HG02973 (cell line): ENCODE data around the gene CHMP6.
"Not testable (repeated sequence)": the region's sequence is repeated elsewhere in the genome, so short reads cannot be mapped to it uniquely, and the experiment has no call there.

Source experiments
- ATAC-seq: cut with Tn5 transposase; IDR thresholded peaks from one replicate; pipeline ENCODE4 v1.9.1; 2021; ENCODE audit warnings: moderate library complexity; ENCODE audit not compliant: unreplicated experiment

CHMP6 gene

DNA sequence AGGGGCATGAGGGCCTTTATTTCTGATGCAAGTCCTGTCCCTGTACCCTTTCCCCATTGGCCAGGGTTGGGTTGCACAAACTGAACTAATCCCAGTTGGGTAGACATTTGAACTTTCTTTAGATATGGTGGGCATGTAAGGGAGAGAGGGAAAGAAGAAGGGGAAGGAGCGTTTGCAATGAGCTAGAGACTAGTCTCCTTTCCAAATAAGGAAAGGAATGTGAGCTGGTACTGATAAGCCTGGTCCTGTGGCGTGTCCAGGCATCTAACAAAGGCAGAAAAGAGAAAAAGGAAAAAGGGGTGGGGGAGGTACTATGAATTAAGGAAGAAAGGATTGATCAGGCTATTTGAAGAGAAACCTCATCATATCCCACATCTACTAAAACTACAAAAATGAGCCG is 20.3 kb downstream of the CHMP6 start:
- no peak for ATAC-seq

DNA sequence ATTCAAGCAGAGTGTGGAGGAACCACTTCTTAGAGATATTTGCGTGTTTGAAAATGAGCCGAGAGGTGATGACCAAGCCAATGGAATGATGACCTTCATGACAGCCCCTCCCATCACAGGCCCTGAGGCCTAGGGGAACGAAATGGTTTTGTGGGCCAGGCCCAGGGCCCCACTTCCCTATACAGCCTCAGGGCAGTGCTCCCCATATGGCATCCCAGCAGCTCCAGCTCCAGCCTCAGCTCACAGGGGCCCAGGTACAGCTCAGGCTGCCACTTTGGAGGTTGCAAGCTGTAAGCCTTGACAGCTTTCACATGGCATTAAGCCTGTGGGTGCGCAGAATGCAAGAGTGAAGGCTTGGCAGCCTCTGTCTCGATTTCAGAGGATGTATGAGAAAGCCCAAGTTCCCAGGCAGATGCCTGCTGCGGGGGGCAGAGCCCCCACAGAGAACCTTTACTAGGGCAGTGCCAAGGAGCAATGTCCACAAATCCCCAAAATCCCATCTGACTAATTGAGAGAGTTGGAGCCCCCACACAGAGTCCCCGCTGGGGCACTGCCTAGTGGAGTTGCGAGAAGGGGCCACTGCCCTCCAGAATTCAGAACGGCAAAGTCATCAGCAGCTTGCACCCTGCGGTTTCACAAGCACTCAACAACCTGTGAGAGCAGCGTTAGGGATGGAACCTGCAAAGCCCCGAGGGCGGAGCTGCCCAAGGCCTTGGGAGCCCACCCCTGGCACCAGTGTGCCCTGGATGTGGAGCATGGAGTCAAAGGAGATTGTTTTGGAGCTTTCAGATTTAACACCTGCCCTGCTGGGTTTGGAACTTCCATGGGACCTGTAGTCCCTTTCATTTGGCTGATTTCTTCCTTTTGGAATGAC is 21.2 kb downstream of the CHMP6 start:
- no peak for ATAC-seq

DNA sequence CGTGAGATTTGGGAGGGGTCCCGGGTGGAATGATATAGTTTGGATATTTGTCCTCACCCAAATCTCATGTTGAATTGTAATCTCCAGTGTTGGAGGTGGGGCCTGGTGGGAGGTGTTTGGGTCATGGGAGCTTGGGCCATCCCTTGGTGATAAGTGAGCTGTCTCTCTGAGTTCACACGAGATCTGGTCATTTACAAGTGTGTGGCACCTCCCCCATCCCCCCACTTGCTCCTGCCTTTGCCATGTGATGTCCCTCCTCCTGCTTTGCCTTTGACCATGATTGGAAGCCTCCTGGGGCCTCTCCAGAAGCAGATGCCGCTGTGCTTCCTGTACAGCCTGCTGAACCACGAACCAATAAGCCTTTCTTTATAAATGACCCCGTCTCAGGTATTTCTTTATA is 22.0 kb downstream of the CHMP6 start:
- ATAC-seq: no peak

DNA sequence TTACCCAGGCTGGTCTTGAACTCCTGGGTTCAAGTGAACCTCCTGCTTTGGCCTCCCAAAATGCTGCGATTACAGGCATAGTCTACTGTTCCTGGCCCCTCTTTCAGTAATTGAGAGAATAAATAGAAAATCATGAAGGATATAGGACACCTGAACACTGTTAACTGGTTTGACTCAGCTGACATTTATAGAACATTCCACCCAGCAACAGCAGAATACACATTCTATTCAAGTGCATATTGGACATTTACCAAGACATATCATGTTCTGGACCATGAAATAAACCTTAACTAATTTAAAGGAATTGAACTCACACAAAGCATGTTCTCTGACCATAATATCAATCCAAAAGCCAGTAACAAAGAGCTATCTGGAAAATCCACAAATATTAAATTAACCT is 23.5 kb downstream of the CHMP6 start:
- no peak for ATAC-seq

DNA sequence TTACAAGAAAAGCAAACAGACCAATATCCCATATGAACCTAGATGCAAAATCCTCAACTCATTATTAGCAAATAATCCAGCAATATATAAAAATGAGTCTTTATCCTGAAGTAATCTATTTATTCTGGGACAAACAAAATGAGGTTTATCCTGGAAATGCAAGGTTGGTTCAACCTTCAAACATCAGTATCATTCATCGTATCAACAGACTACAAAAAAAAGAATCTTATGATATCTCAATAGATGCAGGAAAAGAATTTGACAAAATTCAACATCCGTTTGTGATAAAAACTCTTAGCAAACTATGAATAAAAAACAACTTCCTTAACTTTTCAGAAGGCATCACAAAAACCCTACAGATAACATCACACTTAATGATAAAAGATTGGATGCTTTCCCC is 24.9 kb downstream of the CHMP6 start:
- no peak for ATAC-seq

DNA sequence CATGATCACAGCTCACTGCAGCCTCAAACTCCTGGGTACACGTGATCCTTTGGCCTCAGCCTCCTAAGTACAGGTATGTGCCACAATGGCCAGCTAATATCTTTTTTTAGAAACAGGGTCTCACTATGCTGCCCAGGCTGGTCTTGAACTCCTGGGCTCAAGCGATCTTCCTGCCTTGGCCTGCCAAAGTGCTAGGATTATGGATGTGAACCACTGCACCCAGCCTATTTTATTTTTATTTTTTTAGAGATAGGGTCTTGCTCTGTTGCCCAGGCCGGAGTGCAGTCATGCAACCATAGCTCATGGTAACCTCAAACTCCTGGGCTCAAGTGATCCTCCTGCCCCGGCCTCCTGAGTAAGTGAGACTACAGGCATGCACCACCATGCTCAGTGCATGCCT is 25.7 kb downstream of the CHMP6 start:
- ATAC-seq: not testable (repeated sequence)

DNA sequence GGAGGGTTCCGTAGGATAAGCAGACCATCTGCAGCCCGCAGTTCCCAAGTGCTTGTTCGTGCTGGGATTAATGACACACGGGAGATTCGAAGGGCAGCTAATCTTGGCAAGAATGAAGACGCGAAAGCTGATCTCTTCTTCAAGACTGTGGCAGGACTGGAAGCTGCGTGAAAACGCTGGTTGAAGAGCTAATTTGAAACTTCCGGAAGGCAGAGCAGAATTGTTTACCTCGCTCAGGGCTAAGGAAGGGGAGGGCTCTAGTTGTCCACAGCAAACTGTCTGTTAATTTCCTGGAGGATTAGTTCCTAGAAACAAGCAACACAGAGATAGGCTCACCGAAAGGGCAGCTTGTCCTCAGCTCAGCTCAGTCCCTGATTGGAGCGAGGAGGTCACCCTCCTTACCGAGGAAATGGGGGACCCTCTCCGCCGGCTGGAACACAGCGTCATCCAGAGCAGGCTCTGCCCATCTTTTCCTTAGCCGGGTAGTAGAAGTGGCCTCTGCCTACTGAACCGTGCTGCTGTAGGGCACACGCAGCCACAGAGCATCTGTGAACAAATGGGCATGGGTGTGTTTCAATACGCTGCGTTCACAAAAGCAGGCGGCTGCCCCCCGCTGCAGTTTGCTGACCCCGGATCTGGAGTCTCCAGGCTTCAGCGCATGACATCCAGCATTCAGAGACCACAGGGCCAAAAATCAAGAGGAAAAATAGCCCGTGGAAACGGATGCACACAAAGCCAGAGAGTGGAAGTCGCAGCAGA is 26.6 kb downstream of the CHMP6 start:
- no peak for ATAC-seq

DNA sequence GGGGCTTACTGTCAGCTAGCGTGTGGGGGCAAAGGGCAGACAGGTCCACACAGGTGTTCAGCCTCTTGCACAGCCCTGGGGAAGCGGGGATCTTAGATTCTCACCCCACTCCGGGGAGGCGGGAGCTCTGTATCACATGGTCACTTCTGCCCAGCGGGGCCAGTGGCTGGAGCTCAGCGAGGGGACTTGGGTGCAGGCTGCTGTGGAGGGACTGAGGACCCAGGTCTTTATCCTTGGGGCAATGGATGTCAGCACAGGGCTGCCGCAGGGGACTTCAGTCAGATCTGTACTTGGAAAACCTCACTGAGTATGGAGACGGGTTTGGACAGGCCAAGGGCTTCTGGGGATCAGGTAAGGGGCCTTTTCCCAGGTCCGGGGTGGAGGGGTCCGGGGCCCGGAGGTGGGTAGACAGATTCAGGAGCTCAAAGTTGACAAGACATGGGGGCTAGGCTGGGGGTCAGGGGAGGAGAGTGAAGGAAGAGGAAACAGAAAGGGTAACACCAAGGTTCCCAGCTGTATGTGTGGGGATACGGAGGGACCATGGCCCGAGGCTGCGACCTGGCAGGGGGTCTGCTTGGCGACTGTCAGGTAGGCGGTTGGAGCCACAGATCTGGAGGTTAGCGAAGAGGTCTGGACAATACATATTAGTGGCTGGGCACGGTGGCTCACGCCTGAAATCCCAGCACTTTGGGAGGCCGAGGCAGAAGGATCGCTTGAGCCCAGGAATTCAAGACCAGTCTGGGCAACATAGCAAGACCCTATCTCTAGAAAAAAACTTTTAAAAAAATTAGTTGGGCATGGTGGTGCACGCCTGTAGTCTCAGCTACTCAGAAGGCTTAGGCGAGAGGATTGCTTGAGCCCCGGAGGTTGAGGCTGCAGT is 28.2 kb downstream of the CHMP6 start:
- no peak for ATAC-seq

DNA sequence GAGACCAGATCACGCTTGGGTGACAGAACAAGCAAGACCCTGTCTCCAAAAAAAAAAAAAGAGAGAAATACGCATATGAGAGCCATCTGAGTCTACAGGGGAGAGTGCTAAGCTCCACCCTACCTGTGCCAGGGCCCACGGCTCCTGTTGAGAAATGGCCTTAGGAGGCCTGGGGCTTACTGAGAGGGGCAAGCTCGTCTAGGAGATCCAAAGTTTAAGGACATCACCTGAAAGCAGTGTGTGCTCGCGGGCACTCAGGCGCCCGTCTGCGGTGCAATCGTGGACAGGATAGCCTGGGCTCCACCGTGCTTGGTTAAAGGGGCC is 28.8 kb downstream of the CHMP6 start:
- no peak for ATAC-seq

DNA sequence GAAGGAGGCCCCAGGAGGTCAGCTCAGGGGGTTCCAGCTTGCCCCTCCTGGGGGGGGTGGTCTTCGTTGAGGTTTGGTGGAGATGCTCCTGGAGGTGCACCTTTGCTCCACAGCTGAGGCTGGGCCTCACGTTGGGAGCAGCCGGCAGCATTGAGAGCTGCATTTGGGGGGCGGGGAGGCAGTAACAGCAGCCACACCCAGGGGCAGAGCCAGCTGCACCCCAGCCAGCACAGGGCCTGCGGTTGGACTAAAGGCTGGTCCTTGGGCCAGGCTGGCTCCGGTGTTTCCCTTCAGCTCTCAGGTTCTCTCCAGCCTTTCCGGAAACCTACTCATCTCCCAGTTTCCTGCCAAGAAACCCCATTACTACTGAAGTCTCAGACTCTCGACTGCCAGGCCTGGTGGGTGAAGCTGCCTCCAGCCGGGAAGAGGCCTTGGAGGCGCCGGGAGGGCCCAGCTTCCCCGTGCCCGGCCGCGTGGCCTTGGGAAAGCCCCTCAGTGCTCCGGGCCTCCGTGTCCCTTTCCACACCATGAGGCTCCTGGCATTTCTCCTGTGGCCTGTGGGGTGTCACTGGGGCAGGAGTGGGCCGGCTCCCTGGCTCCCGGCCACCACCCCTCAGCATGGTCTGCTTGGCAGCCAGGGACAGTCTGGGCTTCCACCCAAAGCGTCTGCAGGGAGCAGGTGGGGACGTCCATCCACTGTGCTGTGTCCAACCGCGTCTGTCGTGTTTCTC is 29.3 kb downstream of the CHMP6 start:
- no peak for ATAC-seq

DNA sequence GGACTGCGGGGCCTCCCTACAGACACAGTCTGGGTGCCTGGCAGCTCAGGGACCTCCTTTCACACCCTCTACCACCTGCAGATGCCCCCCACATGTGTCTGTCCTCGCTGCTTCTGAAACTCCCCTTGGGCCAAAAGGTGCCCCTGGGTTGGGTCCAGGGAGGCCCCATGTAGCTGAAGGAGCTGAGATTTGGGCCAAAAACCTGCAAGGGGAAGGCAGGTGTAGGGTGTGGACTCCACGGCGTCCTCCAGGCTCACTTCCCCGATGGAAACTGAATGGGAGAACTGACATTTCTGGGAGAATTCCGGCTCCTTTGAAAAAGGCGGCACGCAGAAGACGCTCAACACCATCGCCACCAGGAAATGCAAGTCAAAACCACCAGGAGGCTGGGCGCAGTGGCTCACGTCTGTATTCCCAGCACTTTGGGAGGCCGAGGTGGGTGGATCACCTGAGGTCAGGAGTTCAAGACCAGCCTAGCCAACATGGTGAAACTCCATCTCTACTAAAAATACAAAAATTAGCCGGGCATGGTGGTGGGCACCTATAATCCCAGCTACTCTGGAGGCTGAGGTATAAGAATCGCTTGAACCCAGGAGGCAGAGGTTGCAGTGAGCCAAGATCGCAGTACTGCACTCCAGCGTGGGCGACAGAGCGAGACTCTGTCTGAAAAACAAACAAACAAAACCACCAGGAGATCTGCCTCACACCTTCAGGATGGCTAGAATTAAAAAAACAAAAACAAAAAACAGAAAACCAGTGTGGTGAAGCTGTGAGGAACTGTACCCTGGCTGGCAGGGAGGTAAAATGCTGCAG is 30.1 kb downstream of the CHMP6 start:
- no peak for ATAC-seq

DNA sequence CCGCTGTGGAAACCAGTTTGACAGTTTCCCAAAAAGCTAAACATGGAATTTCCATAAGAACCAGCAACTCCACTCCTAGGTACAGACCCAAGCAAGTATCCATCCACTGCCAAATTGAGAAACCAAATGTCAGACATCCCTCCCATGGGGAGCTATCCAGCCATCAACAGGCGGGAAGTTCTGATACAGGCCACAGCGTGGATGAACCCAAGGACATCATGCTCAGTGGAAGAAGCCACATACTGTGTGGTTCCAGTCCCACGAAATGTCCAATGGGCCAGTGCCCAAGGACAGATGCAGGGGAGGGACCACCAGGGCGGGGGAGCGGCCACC is 30.7 kb downstream of the CHMP6 start:
- ATAC-seq: no peak

DNA sequence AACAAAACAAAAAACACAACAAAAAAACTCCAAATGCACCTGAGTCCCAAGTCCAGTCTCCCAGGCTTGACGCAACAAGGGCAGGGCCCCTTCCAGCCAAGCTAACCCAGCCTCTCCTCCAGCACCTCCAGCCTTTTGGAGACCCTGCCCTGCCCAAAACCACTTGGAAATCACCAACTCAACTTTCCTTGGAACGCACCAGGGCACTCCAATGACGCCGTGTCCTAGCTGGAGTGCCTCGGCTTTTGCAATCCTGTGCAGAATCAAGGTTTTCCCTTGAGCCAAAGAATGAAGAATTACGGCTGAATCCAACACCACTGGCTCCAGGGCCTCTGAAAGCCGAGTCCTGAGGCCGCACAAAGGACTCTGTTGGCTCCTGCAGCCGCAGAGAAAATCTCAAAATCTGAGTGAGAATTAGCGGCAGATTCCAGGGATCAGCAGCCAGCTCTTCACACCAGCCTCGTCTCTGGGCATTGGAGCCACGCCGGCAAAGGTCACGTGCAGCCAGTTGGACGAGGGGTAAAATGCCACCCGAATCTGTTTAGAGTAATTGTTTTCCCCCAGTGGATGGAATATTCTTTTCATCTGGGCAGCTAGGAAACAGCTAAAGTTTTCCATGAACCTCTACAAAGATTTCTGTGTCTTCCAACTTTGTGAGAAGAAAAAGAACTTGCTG is 33.6 kb downstream of the CHMP6 start:
- no peak for ATAC-seq

DNA sequence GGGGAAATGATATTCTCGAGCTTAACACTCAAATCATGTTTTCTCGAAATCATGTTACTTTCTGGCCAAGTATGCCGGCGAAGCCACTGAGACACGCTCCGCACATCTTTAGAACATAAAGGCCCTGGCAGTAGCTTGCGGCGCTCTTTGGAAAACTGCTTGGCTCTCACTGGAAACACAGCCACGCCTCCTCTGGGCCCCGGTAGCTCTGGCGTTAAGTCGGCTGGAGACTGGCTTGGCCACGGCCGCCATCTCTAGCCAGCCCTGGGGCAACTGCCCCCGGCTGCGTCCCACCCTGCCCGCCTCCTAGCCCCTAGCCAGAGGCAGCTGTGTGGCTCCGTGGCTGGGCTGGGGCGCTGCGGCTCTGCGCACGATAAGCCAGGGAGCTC is 34.1 kb downstream of the CHMP6 start:
- ATAC-seq: no peak

DNA sequence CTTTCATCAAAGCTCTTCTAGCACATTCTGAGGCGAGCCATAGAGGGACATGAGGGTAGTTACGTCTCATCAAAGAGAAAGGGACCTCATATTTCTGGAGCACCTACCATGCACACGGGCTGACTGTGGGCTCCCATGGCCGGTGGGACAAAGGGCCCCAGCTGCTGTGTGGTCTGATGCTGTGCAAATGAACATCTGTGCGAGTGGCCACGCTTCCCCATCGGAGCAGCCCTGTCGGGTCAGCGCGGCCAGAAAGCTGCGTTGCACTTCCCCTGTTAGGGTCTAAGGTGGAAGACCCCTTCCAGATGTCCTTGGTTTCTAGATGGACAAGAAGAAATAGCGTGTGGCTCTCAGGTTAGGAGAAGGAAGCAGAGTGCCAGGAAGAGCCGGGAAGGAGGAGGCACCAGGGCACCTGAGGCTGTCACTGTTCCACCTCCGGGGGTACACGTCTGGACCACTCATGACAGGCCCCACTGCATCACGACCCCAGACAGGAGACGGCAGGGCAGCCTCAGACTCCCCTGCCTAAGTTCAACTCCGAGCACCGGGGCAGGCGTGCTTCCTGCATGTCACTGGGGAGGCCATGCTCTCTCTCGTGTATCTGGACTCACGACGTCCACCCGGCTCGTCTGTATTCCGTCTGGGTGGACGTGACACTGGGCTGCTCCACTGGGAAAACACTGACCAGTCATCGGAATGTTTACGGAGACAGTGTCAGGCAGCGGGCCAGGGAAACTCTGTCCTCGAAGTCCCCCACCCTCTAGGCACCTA is 34.8 kb downstream of the CHMP6 start:
- ATAC-seq: no peak

DNA sequence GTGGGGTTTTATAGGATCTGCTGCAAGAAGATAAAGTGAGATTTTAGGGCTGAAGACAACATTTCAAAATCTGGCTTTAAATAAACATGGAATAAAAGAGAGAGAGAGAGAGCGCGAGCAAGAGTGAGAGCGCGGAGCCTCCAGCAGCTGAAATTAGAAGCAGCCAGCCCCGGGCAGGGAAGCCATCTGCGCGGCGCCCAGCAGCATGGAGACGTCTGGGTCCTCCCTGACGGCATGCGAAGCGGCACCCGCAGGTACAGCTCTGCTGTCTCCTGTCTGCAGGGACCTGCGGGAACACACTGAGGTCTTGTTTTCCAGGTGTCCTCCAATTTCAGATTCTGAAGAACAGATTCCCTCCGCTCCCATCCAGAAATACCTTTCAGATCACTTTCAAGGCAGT is 35.4 kb downstream of the CHMP6 start:
- ATAC-seq: no peak

DNA sequence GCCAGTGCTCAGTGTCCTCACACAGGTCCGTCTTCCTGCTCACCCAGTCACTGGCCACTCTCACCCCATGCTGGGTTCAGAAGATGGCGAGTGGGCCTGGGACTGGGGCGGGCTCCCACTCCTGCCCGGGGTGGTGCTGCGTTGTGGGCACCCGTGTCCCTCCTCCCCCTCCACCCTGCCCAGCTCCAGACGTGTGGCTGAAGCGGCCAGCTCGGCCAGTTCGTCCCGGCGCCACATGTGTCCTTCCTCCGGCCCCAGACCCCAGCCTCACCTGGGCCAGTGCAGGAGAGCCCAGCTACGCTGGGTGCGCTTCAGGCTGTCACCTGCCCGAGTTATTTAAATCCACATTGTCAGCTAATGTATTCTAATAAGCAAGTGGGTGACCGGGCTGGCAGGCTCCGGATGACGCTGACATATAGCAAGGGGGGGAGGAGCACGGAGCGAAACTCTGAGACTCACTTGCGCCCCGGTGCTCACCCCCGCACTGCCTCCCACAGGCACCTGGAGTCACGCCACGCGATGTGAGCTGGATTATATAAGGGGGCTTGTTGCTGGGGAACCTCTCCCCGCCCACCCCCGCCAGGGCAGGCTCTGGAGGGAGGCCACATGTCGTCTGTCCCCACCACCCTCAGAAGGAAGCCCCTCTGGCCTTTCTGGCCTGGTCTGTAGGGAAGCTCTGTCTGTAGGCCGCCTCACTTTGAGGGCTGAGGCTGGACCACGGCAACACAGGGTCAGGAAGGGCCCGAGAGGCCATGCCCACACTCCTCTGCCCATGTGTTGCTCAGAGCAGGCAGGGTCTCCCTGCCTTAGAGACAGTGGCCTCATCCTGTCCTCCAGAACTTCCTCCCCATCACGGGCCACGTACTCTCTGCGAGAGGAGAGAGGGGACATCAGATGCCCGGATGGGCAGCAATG is 36.2 kb downstream of the CHMP6 start:
- ATAC-seq: no peak

DNA sequence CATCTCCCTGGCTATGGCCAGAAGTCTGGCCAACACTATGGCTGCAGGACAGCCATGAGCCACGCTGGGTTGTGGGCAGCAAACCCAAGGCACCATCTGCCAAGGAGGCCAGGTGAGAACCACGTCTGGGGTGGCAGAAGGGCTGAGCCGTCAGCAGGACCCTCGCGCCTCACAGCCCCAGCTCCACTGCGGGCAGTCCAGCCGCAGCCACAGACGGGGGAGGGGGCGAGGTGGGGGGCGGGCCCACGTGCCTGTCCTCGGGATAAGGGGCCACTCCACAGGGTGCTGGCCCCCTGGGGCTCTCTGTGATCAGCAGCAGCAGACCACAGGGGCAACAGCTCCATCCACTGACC is 36.8 kb downstream of the CHMP6 start:
- no peak for ATAC-seq
